SKM-1 treated with dmso at 0.1 percent for 144 hours (cell line): Measurements from ENCODE around the gene SRPK1.
"Not testable (repeated sequence)": the region's sequence is repeated elsewhere in the genome, so short reads cannot be mapped to it uniquely, and the experiment has no call there.

Source experiments
- DNase-seq: peaks from one replicate; lab custom pipeline; 2025; ENCODE audit not compliant: unreplicated experiment; lab: John Stamatoyannopoulos, UW

The SRPK1 gene

DNA sequence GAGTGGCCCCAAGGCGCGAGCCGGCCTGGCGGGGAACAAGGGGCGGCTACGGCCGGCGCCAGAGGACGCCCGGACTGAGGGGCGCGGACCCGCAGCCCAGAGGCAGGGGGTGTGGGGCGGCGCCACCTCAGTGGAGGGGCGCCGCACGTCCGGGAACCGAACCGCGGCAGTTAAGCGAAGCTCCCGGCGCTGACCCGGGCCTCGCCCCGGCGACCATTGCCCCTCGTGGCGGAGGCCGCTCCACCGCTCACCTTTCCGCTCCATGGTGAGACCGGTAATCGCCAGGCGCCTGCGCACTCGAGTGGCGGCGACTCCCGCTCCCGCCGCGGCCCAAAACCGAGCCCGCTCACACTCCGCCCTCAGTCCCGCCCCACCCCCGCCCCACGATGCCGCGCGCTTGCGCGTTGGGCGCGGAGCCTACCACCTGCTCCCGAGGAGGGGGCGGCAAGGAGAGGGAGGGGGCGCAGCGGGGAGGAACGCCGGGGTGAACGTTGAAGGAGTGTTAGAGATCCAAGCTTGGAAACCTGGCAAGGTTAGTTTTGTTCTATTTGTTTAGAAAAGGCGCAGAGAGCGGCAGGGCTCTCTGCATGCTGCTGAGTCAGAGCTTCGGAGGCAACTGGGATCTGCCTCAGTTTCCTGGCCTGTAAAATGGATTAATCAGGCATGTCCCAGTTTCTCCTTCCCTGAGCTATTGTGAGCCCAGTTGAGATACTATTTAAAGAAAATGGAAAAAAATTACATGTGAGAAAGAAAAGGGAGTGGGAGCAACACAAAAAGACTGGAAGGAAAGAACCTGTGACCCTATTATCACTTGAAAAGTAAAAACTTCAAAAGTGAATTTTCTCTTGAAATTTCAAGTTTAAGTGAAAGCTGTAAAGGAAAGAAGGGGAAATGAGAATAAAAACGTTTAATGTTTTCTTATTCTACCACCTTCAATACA is at the start of gene SRPK1:
TSS of gene SRPK1 (minus strand) at position 306 of the 940 bp plus-strand sequence. CDS start at position 264, 42 bp downstream.
- peak; percentile 81 for DNase-seq

DNA sequence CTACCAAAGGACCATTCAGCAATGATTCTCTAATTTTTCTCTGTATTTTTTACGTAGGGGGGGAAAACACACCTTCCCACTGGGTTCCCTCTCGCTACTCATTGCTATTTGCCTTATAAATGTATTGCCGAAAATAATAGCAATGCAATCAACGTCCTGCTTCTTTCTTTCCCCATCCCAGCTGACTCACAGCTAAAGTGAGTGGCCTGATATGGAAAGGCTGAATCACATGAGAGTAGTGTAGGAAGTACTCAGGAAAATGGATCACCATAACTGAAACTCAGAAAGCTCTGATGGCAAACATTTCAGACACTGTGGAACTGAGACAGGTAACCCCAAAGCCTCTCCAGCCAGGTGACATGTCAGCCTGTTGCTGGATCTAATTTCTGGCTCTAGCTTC is 49.3 kb upstream of the SRPK1 start:
- no peak for DNase-seq

DNA sequence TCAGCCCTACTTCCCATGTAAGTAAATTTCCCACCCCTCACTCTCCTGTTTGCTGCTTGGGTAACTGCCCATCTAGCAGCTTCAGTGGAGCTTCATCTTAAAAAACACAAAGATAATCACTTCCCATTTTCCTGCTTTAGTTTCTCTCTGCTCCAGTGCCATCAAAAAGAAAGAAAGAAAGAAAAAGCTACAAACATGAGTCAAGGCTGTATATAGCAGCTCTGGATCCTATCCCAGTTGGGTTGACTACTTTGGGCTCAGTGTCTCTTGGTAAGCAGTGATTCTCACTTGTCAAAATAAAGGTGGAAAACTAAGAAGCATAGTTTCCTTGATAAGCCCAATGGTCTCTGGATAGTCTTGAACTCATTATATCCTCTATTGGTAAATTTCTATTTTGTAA is 48.7 kb upstream of the SRPK1 start:
- no peak for DNase-seq

DNA sequence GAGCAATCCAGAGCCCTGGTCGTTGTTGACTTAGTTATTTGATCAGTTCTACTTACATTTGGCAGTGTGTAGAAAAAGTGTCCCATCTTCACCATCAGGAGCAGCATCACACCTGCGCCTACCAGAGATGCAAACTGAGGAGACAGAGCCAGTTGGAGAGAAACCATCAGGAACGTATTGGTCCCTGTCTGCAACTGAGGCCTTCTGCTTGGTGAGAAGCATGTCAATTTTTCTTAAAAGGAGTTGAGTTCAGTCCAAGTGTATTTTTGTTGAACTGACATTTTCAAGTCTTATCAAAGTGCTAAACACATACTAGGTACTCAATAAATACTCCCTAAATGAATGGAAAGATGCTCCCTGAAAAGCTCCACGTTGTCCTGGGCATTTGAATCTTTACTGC is 47.9 kb upstream of the SRPK1 start:
- no peak for DNase-seq

GRCh38 chr6:35967076-35967774 is 46.3 kb upstream of the SRPK1 start:
- no peak for DNase-seq

GRCh38 chr6:35962779-35963560 is 42.1 kb upstream of the SRPK1 start:
- DNase-seq, result no peak

GRCh38 chr6:35960187-35960586 is 39.3 kb upstream of the SRPK1 start:
- DNase-seq, result no peak

DNA sequence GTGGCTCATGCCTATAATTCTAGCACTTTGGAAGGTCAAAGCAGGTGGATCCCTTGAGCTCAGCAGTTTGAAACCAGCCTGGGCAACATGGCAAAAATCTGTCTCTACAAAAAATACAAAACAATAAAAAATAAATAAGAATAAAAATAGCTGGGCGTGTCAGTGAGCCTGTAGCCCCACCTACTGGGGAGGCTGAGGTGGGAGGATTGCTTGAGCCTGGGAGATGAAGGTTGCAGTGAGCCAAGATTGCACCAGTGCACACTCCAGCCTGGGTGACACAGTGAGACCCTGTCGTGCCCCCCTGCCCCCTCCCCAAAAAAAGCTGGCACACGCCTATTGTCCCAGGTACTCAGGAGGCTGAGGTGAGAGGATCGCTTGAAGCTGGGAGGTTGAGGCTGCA is 35.1 kb upstream of the SRPK1 start:
- no peak for DNase-seq

GRCh38 chr6:35955521-35955920 is 34.6 kb upstream of the SRPK1 start:
- DNase-seq, result no peak

DNA sequence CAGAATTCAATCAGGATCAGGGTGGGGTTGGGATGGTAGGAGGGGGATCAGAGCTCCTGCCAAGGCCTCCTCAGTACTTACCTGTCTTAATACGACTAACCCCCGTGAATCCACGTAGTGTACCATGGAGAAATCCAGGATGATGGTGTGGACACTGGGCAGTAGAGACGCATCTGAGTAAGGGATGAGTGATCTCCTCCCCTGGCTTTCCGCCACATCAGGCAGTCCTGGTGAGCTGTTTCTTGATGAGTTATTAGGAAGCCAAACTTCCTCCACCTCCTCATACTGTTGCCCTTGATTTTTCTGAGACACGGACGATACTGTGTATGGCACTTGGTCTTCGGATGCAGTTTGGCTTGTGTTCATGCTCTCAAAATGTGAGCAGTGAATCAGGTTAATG is 34.2 kb upstream of the SRPK1 start:
- no peak for DNase-seq

- DNase-seq, result no peak
These were observed 33.4 kb upstream of the SRPK1 start for GRCh38 chr6:35954333-35954732.

GRCh38 chr6:35948725-35949124 is 27.8 kb upstream of the SRPK1 start:
- DNase-seq, result peak; percentile 44

- DNase-seq, result no peak
These were observed 24.7 kb upstream of the SRPK1 start for GRCh38 chr6:35945650-35946025.

GRCh38 chr6:35943390-35943789 is 22.5 kb upstream of the SRPK1 start:
- no peak for DNase-seq

- no peak for DNase-seq
These were observed 21.5 kb upstream of the SRPK1 start for GRCh38 chr6:35942355-35942754.

GRCh38 chr6:35941170-35941569 is 20.3 kb upstream of the SRPK1 start:
- DNase-seq, result not testable (repeated sequence)

DNA sequence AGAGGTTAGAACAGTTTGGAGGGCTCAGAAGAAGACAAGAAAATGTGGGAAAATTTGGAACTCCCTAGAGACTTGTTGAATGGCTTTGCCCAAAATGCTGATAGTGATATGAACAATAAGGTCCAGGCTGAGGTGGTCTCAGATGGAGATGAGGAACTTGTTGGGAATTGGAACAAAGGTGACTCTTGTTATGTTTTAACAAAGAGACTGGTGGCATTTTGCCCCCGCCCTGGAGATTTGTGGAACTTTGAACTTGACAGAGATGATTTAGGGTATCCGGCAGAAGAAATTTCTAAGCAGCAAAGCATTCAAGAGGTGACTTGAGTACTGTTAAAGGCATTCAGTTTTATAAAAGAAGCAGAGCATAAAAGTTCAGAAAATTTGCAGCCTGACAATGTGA is 19.1 kb upstream of the SRPK1 start:
- not testable (repeated sequence) for DNase-seq

GRCh38 chr6:35939259-35939658 is 18.4 kb upstream of the SRPK1 start:
- DNase-seq, result not testable (repeated sequence)

GRCh38 chr6:35936681-35937359 is 15.9 kb upstream of the SRPK1 start:
- DNase-seq, result no peak

- DNase-seq, result no peak
These were observed 14.6 kb upstream of the SRPK1 start for GRCh38 chr6:35935469-35935868.

DNA sequence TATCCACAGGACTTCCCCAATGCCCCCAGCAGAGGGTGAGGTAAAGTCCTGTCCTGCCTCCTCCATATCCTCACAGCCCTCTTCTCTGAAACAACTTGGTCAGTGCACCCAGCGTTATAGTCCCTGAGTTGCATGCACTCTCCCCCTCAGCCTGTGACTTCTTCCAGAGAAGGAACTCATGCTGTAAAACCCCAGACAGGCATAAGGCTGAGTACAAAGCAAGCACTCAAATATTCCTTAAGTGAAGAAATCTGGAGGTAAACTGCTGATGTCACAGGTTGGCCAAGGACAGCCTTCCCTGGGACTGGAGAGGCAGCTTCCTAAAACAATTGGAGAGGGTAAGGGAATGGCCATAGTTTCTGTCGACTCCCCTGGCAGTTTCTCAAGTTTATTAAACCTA is 12.9 kb upstream of the SRPK1 start:
- DNase-seq, result no peak
